HCT116 (cell line): ENCODE results near the gene FXYD4. TPM values are rescaled to one million over a fixed set of nuclear protein-coding genes. Genes with fewer than 3 reads are reported as not detected.

Source experiments
- ATAC-seq: fragments of 200-7000 bp; cut with Tn5 transposase; 2 replicates; pipeline ENCODE4 v1.9.1; 2020; ENCODE audit warnings: mild to moderate bottlenecking, moderate library complexity
- BruUV-seq: library from RNA; stranded (reverse); fragments of 400-500 nt; replicated peaks from 2 replicates; lab custom pipeline; 2021; lab: Mats Ljungman, UMichigan
- CTCF ChIA-PET: fragments of 300-600 bp; sonication (Branson Sonifier 250); formaldehyde crosslinking; loops from one replicate; lab custom pipeline; 2021; ENCODE audit warnings: antibody characterized with exemption; lab: Charles Lee
- POLR2A ChIA-PET: fragments of 300-600, 350-600 bp; sonication (Branson Sonifier 250); formaldehyde crosslinking; loops from one replicate; lab custom pipeline; 2021; ENCODE audit warnings: antibody characterized with exemption; lab: Charles Lee
- RAD21 ChIA-PET, 2 experiments: fragments of 300-600 bp; sonication (Branson Sonifier 250); formaldehyde crosslinking; loops; one replicate each; lab custom pipeline; 2023; ENCODE audit warnings: low total read pairs in 2 of 2; ENCODE audit not compliant: uncharacterized antibody in 2 of 2, unreplicated experiment in 2 of 2, low non-redundant PET in 1 of 2; lab: Charles Lee
- DNase-seq: peaks from one replicate; pipeline ENCODE4 v3.0.0-alpha.2; 2010; ENCODE audit warnings: low read depth, low spot score
- H2AFZ ChIP-seq: fragments of 200-600 bp; shearing (Covaris generic), sonication (generic); 2 replicates; pipeline ENCODE4 v1.6.1; 2017; ENCODE audit warnings: low read depth, mixed run types, mixed read lengths, antibody characterized with exemption, low read length; ENCODE audit not compliant: poor library complexity, severe bottlenecking
- H3K27ac ChIP-seq: 2 replicates; pipeline ENCODE4 v1.5.1; 2012; ENCODE audit warnings: low read depth, low read length
- H3K27me3 ChIP-seq: fragments of 200-600 bp; sonication (generic); 2 replicates; pipeline ENCODE4 v1.6.1; 2016; ENCODE audit warnings: mixed run types, low read length, mixed read lengths; ENCODE audit not compliant: insufficient read depth
- H3K36me3 ChIP-seq, 2 experiments: fragments of 200-500 bp in 1 of 2; fragments of 200-600 bp in 1 of 2; sonication (Bioruptor generic) in 1 of 2; sonication (generic) in 1 of 2; 2 replicates each; pipeline versions ENCODE4 v1.5.1 to v1.6.1; 2014 to 2016; ENCODE audit warnings: low read length in 2 of 2, inconsistent platforms in 1 of 2, mixed read lengths in 1 of 2, mixed run types in 1 of 2; ENCODE audit not compliant: insufficient read depth in 2 of 2, control insufficient read depth in 1 of 2
- H3K4me1 ChIP-seq, 2 experiments: fragments of 200-600 bp in 1 of 2; sonication (generic) in 1 of 2; 2 replicates each; pipeline versions ENCODE4 v1.5.1 to v1.6.1; 2012 to 2017; ENCODE audit warnings: low read length in 2 of 2, inconsistent platforms in 1 of 2, mild to moderate bottlenecking in 1 of 2, mixed read lengths in 1 of 2, mixed run types in 1 of 2, moderate library complexity in 1 of 2; ENCODE audit not compliant: insufficient read depth in 2 of 2, control insufficient read depth in 1 of 2
- H3K4me2 ChIP-seq: fragments of 200-600 bp; sonication (generic); 2 replicates; pipeline ENCODE4 v1.6.1; 2017; ENCODE audit warnings: mixed run types, low read length, mixed read lengths
- H3K4me3 ChIP-seq, 2 experiments: fragments of 200-600 bp in 1 of 2; sonication (generic) in 1 of 2; replicated peaks in 1 of 2; 2 replicates each; pipeline ENCODE4 v1.5.1; 2011 to 2016; ENCODE audit warnings: low read length in 2 of 2, control low read depth in 1 of 2, low read depth in 1 of 2, mild to moderate bottlenecking in 1 of 2, mixed read lengths in 1 of 2, mixed run types in 1 of 2
- H3K79me2 ChIP-seq: fragments of 200-600 bp; sonication (generic); 2 replicates; pipeline ENCODE4 v1.6.1; 2017; ENCODE audit warnings: mild to moderate bottlenecking, mixed run types, low read length, moderate library complexity, mixed read lengths; ENCODE audit not compliant: insufficient read depth
- H3K9ac ChIP-seq: fragments of 200-600 bp; sonication (generic); 2 replicates; pipeline ENCODE4 v1.6.1; 2016; ENCODE audit warnings: low read length, mixed read lengths
- H3K9me2 ChIP-seq: fragments of 200-600 bp; sonication (generic), shearing (Covaris generic); 2 replicates; pipeline ENCODE4 v1.6.1; 2017; ENCODE audit warnings: mixed run types, mild to moderate bottlenecking, moderate library complexity; ENCODE audit not compliant: insufficient read depth
- H3K9me3 ChIP-seq, 2 experiments: fragments of 200-500 bp in 1 of 2; fragments of 200-600 bp in 1 of 2; sonication (Bioruptor generic) in 1 of 2; sonication (generic) in 1 of 2; 2 replicates each; pipeline ENCODE4 v1.6.1; 2014 to 2017; ENCODE audit warnings: low read length in 2 of 2, mixed read lengths in 2 of 2, inconsistent platforms in 1 of 2, low read depth in 1 of 2, mild to moderate bottlenecking in 1 of 2, mixed run types in 1 of 2, moderate library complexity in 1 of 2; ENCODE audit not compliant: control insufficient read depth in 1 of 2, insufficient read depth in 1 of 2
- H4K20me1 ChIP-seq: fragments of 200-600 bp; sonication (generic), shearing (Covaris generic); 2 replicates; pipeline ENCODE4 v1.6.1; 2017; ENCODE audit warnings: mixed run types, mild to moderate bottlenecking, moderate library complexity; ENCODE audit not compliant: insufficient read depth
- CBX3 ChIP-seq: IDR thresholded peaks from 2 replicates; pipeline ENCODE4 v1.6.1; 2012; ENCODE audit warnings: low read depth
- CEBPB ChIP-seq: IDR thresholded peaks from 2 replicates; pipeline ENCODE4 v1.6.1; 2012; ENCODE audit warnings: low read depth
- EGR1 ChIP-seq: IDR thresholded peaks from 2 replicates; pipeline ENCODE4 v1.6.1; 2012; ENCODE audit warnings: low read depth
- ELF1 ChIP-seq: IDR thresholded peaks from 2 replicates; pipeline ENCODE4 v1.6.1; 2012; ENCODE audit warnings: low read depth, borderline replicate concordance
- EZH2 ChIP-seq: fragments of 200-600 bp; sonication (generic); IDR thresholded peaks from 2 replicates; pipeline ENCODE4 v1.6.1; 2017; ENCODE audit warnings: antibody characterized with exemption, mixed run types
- FOSL1 ChIP-seq: IDR thresholded peaks from 2 replicates; pipeline ENCODE4 v1.6.1; 2012; ENCODE audit warnings: low read depth
- JUND ChIP-seq: IDR thresholded peaks from 2 replicates; pipeline ENCODE4 v1.6.1; 2012
- POLR2A ChIP-seq: IDR thresholded peaks from 2 replicates; pipeline ENCODE4 v1.7.0; 2011; ENCODE audit warnings: borderline replicate concordance; ENCODE audit not compliant: insufficient read depth, insufficient read length; ENCODE audit errors: extremely low read depth
- POLR2AphosphoS5 ChIP-seq: IDR thresholded peaks from 2 replicates; pipeline ENCODE4 v1.6.1; 2011; ENCODE audit warnings: mild to moderate bottlenecking, low read depth, low read length, moderate library complexity
- SP1 ChIP-seq: IDR thresholded peaks from 2 replicates; pipeline ENCODE4 v1.6.1; 2012; ENCODE audit warnings: low read depth
- ZBTB33 ChIP-seq: IDR thresholded peaks from 2 replicates; pipeline ENCODE4 v1.6.1; 2011; ENCODE audit warnings: mild to moderate bottlenecking, low read length, moderate library complexity; ENCODE audit not compliant: insufficient replicate concordance; ENCODE audit errors: extremely low read depth
- intact Hi-C: fragments of 100-400 bp; cut with micrococcal nuclease; formaldehyde crosslinking; loops from 2 replicates; pipeline ENCODE4 v1.10.0; 2022
- total RNA-seq: library from RNA; stranded (reverse); gene quantifications from one replicate; pipeline ENCODE4 v1.2.1, GENCODE V29; 2021; ENCODE audit not compliant: unreplicated experiment
- TF ChIP-seq, protein P1 (sequence below): IDR thresholded peaks from 2 replicates; pipeline ENCODE4 v1.6.1; 2012

FXYD4 gene
- total RNA-seq, 1 experiment from 2014 or later, result 0.71 TPM

DNA sequence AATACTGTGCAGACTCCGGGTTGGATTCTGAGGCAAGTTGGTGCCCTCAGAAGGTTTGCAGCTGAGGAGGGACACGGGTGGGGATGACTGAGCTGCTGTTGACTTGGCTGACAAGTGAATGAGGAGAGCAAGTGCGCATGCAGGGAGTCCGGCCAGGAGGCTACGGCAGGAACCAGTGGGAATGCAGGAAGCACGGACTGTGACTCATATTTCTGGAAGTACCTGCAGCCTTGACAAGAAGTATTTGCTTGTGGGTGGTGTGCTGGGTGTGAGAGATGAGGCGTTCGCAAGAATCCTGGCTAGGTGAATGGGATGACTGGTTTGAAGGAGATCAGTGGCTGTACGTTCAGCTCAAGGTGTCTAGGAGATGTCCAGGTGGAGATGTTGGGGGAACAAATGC is 30.8 kb upstream of the FXYD4 start:
- Histone ChIP-seq H3K27me3 (no peaks in the 10 kb centered on the region), H3K9ac (peak overlapping the region; percentile 15; the same call in 1 of the 2 replicates), H2AFZ (no peak overlapping the region), H3K4me1 (peaks cover 16 to 42% of the 10 kb centered on the region in 2 experiments), H3K4me2 (peak overlapping the region; percentile 65), H4K20me1 (no peaks in the 10 kb centered on the region), H3K9me2 (no peaks in the 10 kb centered on the region), H3K36me3 (no peaks in the 10 kb centered on the region), H3K27ac (peak overlapping the region; percentile 29; the same call in 1 of the 2 replicates), H3K9me3 (no peaks in the 10 kb centered on the region), H3K4me3 (no peak overlapping the region), H3K79me2 (no peaks in the 10 kb centered on the region)
- peak; percentile 65 for DNase-seq
- ChIA-PET CTCF (interaction anchor here (1.1 to 1.2 kb wide), 2 partner anchors 48 to 136 kb away, joined by 3 to 4 read pairs; no protein-coding TSS in a partner anchor), RAD21 (no interaction called here), POLR2A (no interaction called here)
- intact Hi-C loops, result no loop called here
- peak; percentile 80 for ATAC-seq
- BruUV-seq, result no TSS peak
- peak; percentile 77 for TF ChIP-seq CBX3
- TF ChIP-seq EGR1, result no peak
- no peak for TF ChIP-seq POLR2A
- peak; percentile 56 for TF ChIP-seq SP1
- no peak for TF ChIP-seq CEBPB
- TF ChIP-seq ZBTB33, result no peak
- peak; percentile 72; the same call in 1 of the 2 replicates for TF ChIP-seq JUND
- no peak for TF ChIP-seq ELF1
- peak; percentile 32; the same call in 1 of the 2 replicates for TF ChIP-seq POLR2AphosphoS5
- TF ChIP-seq EZH2, result no peak
- peak; percentile 64 for TF ChIP-seq FOSL1
- TF ChIP-seq, protein P1, sequence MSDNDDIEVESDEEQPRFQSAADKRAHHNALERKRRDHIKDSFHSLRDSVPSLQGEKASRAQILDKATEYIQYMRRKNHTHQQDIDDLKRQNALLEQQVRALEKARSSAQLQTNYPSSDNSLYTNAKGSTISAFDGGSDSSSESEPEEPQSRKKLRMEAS, result peak; percentile 84
